HFF-Myc (cell line): Measurements from ENCODE around the gene TFAP2E.

Source experiments
- DNase-seq: peaks from one replicate; pipeline ENCODE4 v3.0.0-alpha.2; 2011; ENCODE audit warnings: low read depth; ENCODE audit errors: extremely low read depth
- H3K4me3 ChIP-seq: replicated peaks from 2 replicates; pipeline ENCODE4 v1.5.1; 2011; ENCODE audit warnings: low read depth, mild to moderate bottlenecking, control low read depth, low read length
- CTCF ChIP-seq: IDR thresholded peaks from 2 replicates; pipeline ENCODE4 v1.5.1; 2012; ENCODE audit warnings: mild to moderate bottlenecking, low read depth, low read length, control low read depth; ENCODE audit errors: missing control alignments

The TFAP2E gene

GRCh38 chr1:35588197-35588910 is 15.2 kb downstream of the TFAP2E start:
- no peak for DNase-seq
- H3K4me3 ChIP-seq, result no peak overlapping the region
- TF ChIP-seq CTCF, result no peak

GRCh38 chr1:35589516-35590427 is 16.7 kb downstream of the TFAP2E start:
- TF ChIP-seq CTCF, result no peak
- H3K4me3 ChIP-seq, result no peak overlapping the region

GRCh38 chr1:35590476-35591040 is 17.4 kb downstream of the TFAP2E start:
- TF ChIP-seq CTCF, result no peak
- no peak overlapping the region for H3K4me3 ChIP-seq
- DNase-seq, result no peak

More at GRCh38 chr1:35589516-35590427, 16.7 kb downstream of the TFAP2E start:
- DNase-seq, result no peak

GRCh38 chr1:35591211-35591610 is 18.1 kb downstream of the TFAP2E start:
- H3K4me3 ChIP-seq, result no peak overlapping the region
- no peak for TF ChIP-seq CTCF
- no peak for DNase-seq

GRCh38 chr1:35592991-35593769 is 20.1 kb downstream of the TFAP2E start:
- DNase-seq, result no peak
- TF ChIP-seq CTCF, result no peak
- H3K4me3 ChIP-seq, result no peak overlapping the region

- no peak overlapping the region for H3K4me3 ChIP-seq
- DNase-seq, result no peak
- no peak for TF ChIP-seq CTCF
Observed at GRCh38 chr1:35594005-35594760, 21.1 kb downstream of the TFAP2E start.
